CD14-positive monocyte (primary cell): ENCODE results near the gene GMPR. TPM values are rescaled to one million over a fixed set of nuclear protein-coding genes. Genes with fewer than 3 reads are reported as not detected.

Source experiments
- DNase-seq, 3 donors: peaks; one replicate each; pipeline ENCODE4 v3.0.0-alpha.2; 2011 to 2022
- H2AFZ ChIP-seq: 2 replicates; pipeline ENCODE4 v1.6.0; 2012; ENCODE audit warnings: mild to moderate bottlenecking, low read depth, low read length, inconsistent platforms; ENCODE audit not compliant: insufficient read depth, poor library complexity, severe bottlenecking
- H3K27ac ChIP-seq, 2 donors: 1 replicate in 1 of 2; 2 replicates in 1 of 2; pipeline ENCODE4 v1.5.1; 2012 to 2013; ENCODE audit warnings: low read length in 2 of 2, control low read depth in 1 of 2, inconsistent platforms in 1 of 2, low read depth in 1 of 2, mild to moderate bottlenecking in 1 of 2
- H3K27me3 ChIP-seq, 2 donors: one replicate each; pipeline versions ENCODE4 v1.6.0 to v1.6.1; 2011 to 2013; ENCODE audit warnings: low read length in 2 of 2; ENCODE audit not compliant: control insufficient read depth in 2 of 2, insufficient read depth in 2 of 2
- H3K36me3 ChIP-seq, 2 donors: replicated peaks in 1 of 2; 1 replicate in 1 of 2; 2 replicates in 1 of 2; pipeline versions ENCODE4 v1.5.1 to v1.6.1; 2012 to 2013; ENCODE audit warnings: low read length in 2 of 2, control low read depth in 1 of 2, inconsistent platforms in 1 of 2, mild to moderate bottlenecking in 1 of 2; ENCODE audit not compliant: insufficient read depth in 2 of 2, control insufficient read depth in 1 of 2
- H3K4me1 ChIP-seq, 2 donors: 1 replicate in 1 of 2; 2 replicates in 1 of 2; pipeline versions ENCODE4 v1.5.1 to v1.6.1; 2012 to 2013; ENCODE audit warnings: low read length in 2 of 2, control low read depth in 1 of 2, inconsistent platforms in 1 of 2, mild to moderate bottlenecking in 1 of 2, moderate library complexity in 1 of 2; ENCODE audit not compliant: insufficient read depth in 2 of 2, control insufficient read depth in 1 of 2
- H3K4me2 ChIP-seq: replicated peaks from 2 replicates; pipeline ENCODE3; 2012; ENCODE audit warnings: low read length, moderate library complexity, mild to moderate bottlenecking; ENCODE audit not compliant: poor library complexity, severe bottlenecking; ENCODE audit errors: extremely low read depth
- H3K4me3 ChIP-seq, 3 experiments: fragments of 200-600 bp in 1 of 3; sonication (generic) in 1 of 3; replicated peaks in 1 of 3; 1 replicate in 2 of 3; 2 replicates in 1 of 3; pipeline ENCODE4 v1.5.1; 2011 to 2013; ENCODE audit warnings: low read length in 3 of 3, mild to moderate bottlenecking in 3 of 3, control low read depth in 2 of 3, low read depth in 2 of 3, inconsistent platforms in 1 of 3, moderate library complexity in 1 of 3
- H3K79me2 ChIP-seq: 2 replicates; pipeline ENCODE4 v1.6.0; 2012; ENCODE audit warnings: mild to moderate bottlenecking, control low read depth, inconsistent platforms, low read length, moderate library complexity; ENCODE audit not compliant: insufficient read depth
- H3K9ac ChIP-seq: 2 replicates; pipeline ENCODE4 v1.6.0; 2017; ENCODE audit warnings: low read length, mild to moderate bottlenecking; ENCODE audit not compliant: insufficient read depth, poor library complexity, severe bottlenecking
- H3K9me3 ChIP-seq, 2 donors: replicated peaks in 1 of 2; 1 replicate in 1 of 2; 2 replicates in 1 of 2; pipeline versions ENCODE4 v1.5.1 to v1.6.1; 2012 to 2013; ENCODE audit warnings: low read length in 2 of 2, control low read depth in 1 of 2; ENCODE audit not compliant: control insufficient read depth in 1 of 2, insufficient read depth in 1 of 2
- H4K20me1 ChIP-seq: 2 replicates; pipeline ENCODE4 v1.6.0; 2012; ENCODE audit warnings: mild to moderate bottlenecking, low read length, control low read depth, moderate library complexity; ENCODE audit not compliant: insufficient read depth
- H3K27ac Mint-ChIP-seq, 7 donors: one replicate each; pipeline ENCODE4 v1.8.0; 2020; ENCODE audit warnings: mild to moderate bottlenecking in 7 of 7, mixed read lengths in 7 of 7, moderate library complexity in 6 of 7, inconsistent platforms in 2 of 7
- H3K27me3 Mint-ChIP-seq, 3 donors: one replicate each; pipeline ENCODE4 v1.8.0; 2021 to 2022; ENCODE audit warnings: low read depth in 3 of 3, mild to moderate bottlenecking in 3 of 3, mixed read lengths in 3 of 3, moderate library complexity in 3 of 3, inconsistent platforms in 1 of 3
- H3K36me3 Mint-ChIP-seq, 2 donors: one replicate each; pipeline ENCODE4 v1.8.0; 2020; ENCODE audit warnings: mixed read lengths in 2 of 2, inconsistent platforms in 1 of 2, mild to moderate bottlenecking in 1 of 2
- H3K4me1 Mint-ChIP-seq: one replicate; pipeline ENCODE4 v1.8.0; 2020; ENCODE audit warnings: mild to moderate bottlenecking, mixed read lengths
- H3K4me3 Mint-ChIP-seq, 2 donors: one replicate each; pipeline ENCODE4 v1.8.0; 2020; ENCODE audit warnings: mild to moderate bottlenecking in 2 of 2, mixed read lengths in 2 of 2, moderate library complexity in 1 of 2
- H3K9me3 Mint-ChIP-seq, 7 donors: one replicate each; pipeline ENCODE4 v1.8.0; 2020 to 2022; ENCODE audit warnings: mixed read lengths in 7 of 7, mild to moderate bottlenecking in 6 of 7, moderate library complexity in 6 of 7, inconsistent platforms in 2 of 7
- WGBS: methylation state at CpG from one replicate; pipeline ENCODE4 v1.1.5; 2013; ENCODE audit warnings: missing lambda C conversion rate; ENCODE audit not compliant: insufficient coverage; 5-methylcytosine and 5-hydroxymethylcytosine counted together
- intact Hi-C, 2 donors: fragments of 100-400 bp; cut with micrococcal nuclease; formaldehyde crosslinking; loops; one replicate each; pipeline versions ENCODE4 v1.15.0 to v1.15.1; 2023
- polyA plus RNA-seq, 3 donors: library from polyadenylated mRNA; depleted of rRNA in 1 of 3; unstranded in 2 of 3; stranded (reverse) in 1 of 3; fragments of 300-500 nt in 2 of 3; fragments of >200 nt in 1 of 3; fragmentation: Illumina TruSeq in 2 of 3; gene quantifications; 1 replicate in 2 of 3; 2 replicates in 1 of 3; pipeline ENCODE4 v1.2.3, GENCODE V29; 2012 to 2021
- TF ChIP-seq, protein P1 (sequence below): fragments of 200-600 bp; IDR thresholded peaks from one replicate; pipeline ENCODE4 v1.8.0; 2022; ENCODE audit warnings: antibody characterized with exemption, mild to moderate bottlenecking

GMPR gene
- polyA plus RNA-seq, 3 donors, result 1.9 to 3.8 (median 3.2) TPM

- TF ChIP-seq, protein P1, sequence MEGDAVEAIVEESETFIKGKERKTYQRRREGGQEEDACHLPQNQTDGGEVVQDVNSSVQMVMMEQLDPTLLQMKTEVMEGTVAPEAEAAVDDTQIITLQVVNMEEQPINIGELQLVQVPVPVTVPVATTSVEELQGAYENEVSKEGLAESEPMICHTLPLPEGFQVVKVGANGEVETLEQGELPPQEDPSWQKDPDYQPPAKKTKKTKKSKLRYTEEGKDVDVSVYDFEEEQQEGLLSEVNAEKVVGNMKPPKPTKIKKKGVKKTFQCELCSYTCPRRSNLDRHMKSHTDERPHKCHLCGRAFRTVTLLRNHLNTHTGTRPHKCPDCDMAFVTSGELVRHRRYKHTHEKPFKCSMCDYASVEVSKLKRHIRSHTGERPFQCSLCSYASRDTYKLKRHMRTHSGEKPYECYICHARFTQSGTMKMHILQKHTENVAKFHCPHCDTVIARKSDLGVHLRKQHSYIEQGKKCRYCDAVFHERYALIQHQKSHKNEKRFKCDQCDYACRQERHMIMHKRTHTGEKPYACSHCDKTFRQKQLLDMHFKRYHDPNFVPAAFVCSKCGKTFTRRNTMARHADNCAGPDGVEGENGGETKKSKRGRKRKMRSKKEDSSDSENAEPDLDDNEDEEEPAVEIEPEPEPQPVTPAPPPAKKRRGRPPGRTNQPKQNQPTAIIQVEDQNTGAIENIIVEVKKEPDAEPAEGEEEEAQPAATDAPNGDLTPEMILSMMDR, result peak; percentile 72
- no peak overlapping the region for H3K9ac ChIP-seq
- WGBS, result 2% methylated on average over 7 of the region's 7 CpGs
- no peaks in the 10 kb centered on the region for H3K79me2 ChIP-seq
- no peak overlapping the region for H3K27ac ChIP-seq
- H3K4me1 ChIP-seq, result peaks cover 21 to 23% of the 10 kb centered on the region in 2 donors
- Mint-ChIP-seq H3K36me3 (peaks cover 11 to 16% of the 10 kb centered on the region in 2 donors), H3K4me1 (peaks cover 12% of the 10 kb centered on the region), H3K27ac (no peak overlapping the region), H3K9me3 (no peaks in the 10 kb centered on the region), H3K4me3 (no peak overlapping the region), H3K27me3 (no peaks in the 10 kb centered on the region)
- no peaks in the 10 kb centered on the region for H3K27me3 ChIP-seq
- H2AFZ ChIP-seq, result no peak overlapping the region
- intact Hi-C loops, result loop anchor here (2.0 to 10.0 kb wide), 5 partner anchors 75 to 635 kb away; no protein-coding TSS in a partner anchor
- no peaks in the 10 kb centered on the region for H3K9me3 ChIP-seq
- H3K36me3 ChIP-seq, result peaks cover 11% of the 10 kb centered on the region in 2 donors
- peaks cover 60% of the 10 kb centered on the region for H4K20me1 ChIP-seq
- no peak overlapping the region for H3K4me3 ChIP-seq
- peak overlapping the region; percentile 43 for H3K4me2 ChIP-seq
- DNase-seq, result peak; percentile 57 to 76 (median 71)
These were observed 93.8 kb downstream of the GMPR start for GRCh38 chr6:16332175-16332542.

GRCh38 chr6:16333580-16333979, 95.2 kb downstream of the GMPR start:
- TF ChIP-seq, protein P1, result no peak
- Histone ChIP-seq H3K36me3 (no peaks in the 10 kb centered on the region), H3K27ac (no peak overlapping the region), H2AFZ (no peak overlapping the region), H3K79me2 (no peaks in the 10 kb centered on the region), H3K9ac (no peak overlapping the region), H3K9me3 (no peaks in the 10 kb centered on the region), H4K20me1 (peaks cover 60% of the 10 kb centered on the region), H3K4me1 (peaks cover 21 to 23% of the 10 kb centered on the region in 2 donors), H3K4me2 (no peak overlapping the region), H3K4me3 (no peak overlapping the region), H3K27me3 (no peaks in the 10 kb centered on the region)
- Mint-ChIP-seq H3K4me1 (peaks cover 12% of the 10 kb centered on the region), H3K36me3 (peaks cover 0 to 4% of the 10 kb centered on the region in 2 donors), H3K27ac (peak overlapping the region in 2 of 7 donors; percentile 5 to 66), H3K9me3 (no peaks in the 10 kb centered on the region), H3K27me3 (no peaks in the 10 kb centered on the region), H3K4me3 (no peak overlapping the region)
- DNase-seq, result no peak
- intact Hi-C loops, result loop anchor here (2.0 to 10.0 kb wide), 5 partner anchors 74 to 633 kb away; no protein-coding TSS in a partner anchor
- 80% methylated on average over 1 of the region's 3 CpGs for WGBS
